MCF 10A (cell line): Measurements from ENCODE around the gene NECTIN3. TPM values are rescaled to one million over a fixed set of nuclear protein-coding genes. Genes with fewer than 3 reads are reported as not detected.

Experiments used
- BruUV-seq: library from RNA; stranded (reverse); fragments of 400-500 nt; replicated peaks from 2 replicates; lab custom pipeline; 2021; lab: Mats Ljungman, UMichigan
- CTCF ChIA-PET: fragments of 300-600 bp; sonication (Branson Sonifier 250); formaldehyde crosslinking; extraction: SDS; loops from one replicate; lab custom pipeline; 2021; ENCODE audit warnings: antibody characterized with exemption, inconsistent platforms; lab: Yijun Ruan, JAX
- POLR2A ChIA-PET: fragments of 300-600, 350-650 bp; sonication (Branson Sonifier 250); formaldehyde crosslinking; extraction: SDS; loops from one replicate; lab custom pipeline; 2020; ENCODE audit warnings: antibody characterized with exemption, inconsistent platforms; lab: Yijun Ruan, JAX
- DNase-seq: peaks from one replicate; pipeline ENCODE4 v3.0.0-alpha.2; 2018; ENCODE audit not compliant: unreplicated experiment
- H3K27ac Mint-ChIP-seq: one replicate; pipeline ENCODE4 v1.8.0; 2022; ENCODE audit warnings: mild to moderate bottlenecking, low read depth, mixed read lengths; ENCODE audit not compliant: unreplicated experiment
- H3K27me3 Mint-ChIP-seq: one replicate; pipeline ENCODE4 v1.8.0; 2022; ENCODE audit warnings: mixed read lengths; ENCODE audit not compliant: insufficient read depth, unreplicated experiment
- H3K36me3 Mint-ChIP-seq: one replicate; pipeline ENCODE4 v1.8.0; 2022; ENCODE audit warnings: mild to moderate bottlenecking, moderate library complexity, mixed read lengths; ENCODE audit not compliant: insufficient read depth, unreplicated experiment
- H3K4me1 Mint-ChIP-seq: one replicate; pipeline ENCODE4 v1.8.0; 2022; ENCODE audit warnings: mixed read lengths; ENCODE audit not compliant: insufficient read depth, unreplicated experiment
- H3K4me3 Mint-ChIP-seq: one replicate; pipeline ENCODE4 v1.8.0; 2022; ENCODE audit warnings: mild to moderate bottlenecking, moderate library complexity, mixed read lengths; ENCODE audit not compliant: unreplicated experiment
- H3K9me3 Mint-ChIP-seq: one replicate; pipeline ENCODE4 v1.8.0; 2022; ENCODE audit warnings: mixed read lengths; ENCODE audit not compliant: unreplicated experiment
- CTCF ChIP-seq: fragments of 200-600 bp; IDR thresholded peaks from one replicate; pipeline ENCODE4 v1.8.0; 2022; ENCODE audit warnings: antibody characterized with exemption, mild to moderate bottlenecking; ENCODE audit not compliant: unreplicated experiment
- intact Hi-C: fragments of 100-400 bp; cut with micrococcal nuclease; formaldehyde crosslinking; loops from 2 replicates; pipeline ENCODE4 v1.14.1; 2022
- total RNA-seq: library from RNA; stranded (reverse); gene quantifications from 2 replicates; pipeline ENCODE4 v1.2.3, GENCODE V29; 2022

The NECTIN3 gene
- total RNA-seq, 1 experiment from 2014 or later, result 25.6 TPM

- intact Hi-C loops, result no loop called here
- no peaks in the 10 kb centered on the region for H3K36me3 Mint-ChIP-seq
- no peak for TF ChIP-seq CTCF
- CTCF ChIA-PET, result no interaction called here
- H3K9me3 Mint-ChIP-seq, result no peaks in the 10 kb centered on the region
- H3K4me1 Mint-ChIP-seq, result peaks cover 8% of the 10 kb centered on the region
- peak; percentile 11 for DNase-seq
- POLR2A ChIA-PET, result interaction anchor here (0.6 kb wide), 1 partner anchor 188 kb away, joined by 3 read pairs; no protein-coding TSS in a partner anchor
- no peaks in the 10 kb centered on the region for H3K27me3 Mint-ChIP-seq
- H3K27ac Mint-ChIP-seq, result no peak overlapping the region
- no peak overlapping the region for H3K4me3 Mint-ChIP-seq
- no TSS peak for BruUV-seq
These were observed 165.5 kb downstream of the NECTIN3 start for GRCh38 chr3:111236836-111237713.

DNA sequence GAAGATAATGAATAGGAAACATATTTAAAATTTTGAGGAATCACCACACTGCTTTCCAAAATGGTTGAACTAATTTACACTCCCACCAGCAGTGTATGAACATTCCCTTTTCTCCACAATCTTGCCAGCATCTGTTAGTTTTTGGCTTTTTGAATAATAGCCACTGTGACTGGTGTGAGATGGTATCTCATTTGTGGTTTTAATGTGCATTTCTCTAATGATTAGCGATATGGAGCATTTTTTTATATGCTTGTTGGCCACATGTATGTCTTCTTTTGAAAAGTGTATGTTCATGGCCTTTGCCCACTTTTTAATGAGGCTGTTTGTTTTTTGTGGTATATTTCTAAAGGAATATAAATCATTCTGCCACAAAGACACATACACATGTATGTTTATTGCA, 166.3 kb downstream of the NECTIN3 start:
- H3K4me1 Mint-ChIP-seq, result peaks cover 8% of the 10 kb centered on the region
- DNase-seq, result no peak
- no peak overlapping the region for H3K4me3 Mint-ChIP-seq
- H3K27me3 Mint-ChIP-seq, result no peaks in the 10 kb centered on the region
- POLR2A ChIA-PET, result no interaction called here
- H3K9me3 Mint-ChIP-seq, result no peaks in the 10 kb centered on the region
- BruUV-seq, result no TSS peak
- no peak overlapping the region for H3K27ac Mint-ChIP-seq
- intact Hi-C loops, result no loop called here
- CTCF ChIA-PET, result no interaction called here
- no peak for TF ChIP-seq CTCF
- H3K36me3 Mint-ChIP-seq, result no peaks in the 10 kb centered on the region

- CTCF ChIA-PET, result no interaction called here
- POLR2A ChIA-PET, result no interaction called here
- Mint-ChIP-seq H3K36me3 (no peaks in the 10 kb centered on the region), H3K4me3 (no peak overlapping the region), H3K27me3 (no peaks in the 10 kb centered on the region), H3K27ac (no peak overlapping the region), H3K9me3 (peaks cover 6% of the 10 kb centered on the region), H3K4me1 (peaks cover 8% of the 10 kb centered on the region)
- TF ChIP-seq CTCF, result no peak
- intact Hi-C loops, result no loop called here
- no peak for DNase-seq
- BruUV-seq, result no TSS peak
These were observed 167.3 kb downstream of the NECTIN3 start for GRCh38 chr3:111238885-111239284.

DNA sequence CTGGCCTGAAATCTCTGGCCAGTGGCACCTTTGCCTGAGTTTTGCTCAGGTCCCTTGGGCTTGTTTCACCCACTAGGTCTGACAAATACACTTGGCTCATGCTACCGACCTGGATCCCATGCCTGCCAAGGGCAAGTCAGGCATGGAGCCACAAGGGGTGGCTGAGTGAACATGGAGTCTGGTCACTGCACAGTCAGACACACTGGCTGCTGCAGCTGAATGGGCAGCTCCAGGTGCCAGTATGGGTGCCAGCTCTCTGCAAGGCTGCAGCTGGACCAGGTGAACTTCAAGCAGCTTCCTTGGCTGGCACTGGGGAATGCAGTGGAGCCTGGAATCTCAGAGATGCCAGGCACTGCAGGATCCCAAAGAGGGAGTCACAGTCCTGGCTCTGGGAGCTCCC, 170.3 kb downstream of the NECTIN3 start:
- Mint-ChIP-seq H3K4me3 (no peak overlapping the region), H3K4me1 (peaks cover 11% of the 10 kb centered on the region), H3K27ac (no peak overlapping the region), H3K27me3 (no peaks in the 10 kb centered on the region), H3K9me3 (peaks cover 8% of the 10 kb centered on the region), H3K36me3 (no peaks in the 10 kb centered on the region)
- DNase-seq, result no peak
- no peak for TF ChIP-seq CTCF
- CTCF ChIA-PET, result no interaction called here
- POLR2A ChIA-PET, result no interaction called here
- no TSS peak for BruUV-seq
- intact Hi-C loops, result no loop called here
